ENCODE data around the gene LPAR4. TPM values are rescaled to one million over a fixed set of nuclear protein-coding genes. Genes with fewer than 3 reads are reported as not detected.

The LPAR4 gene
- total RNA-seq, 1 donor from 2014 or later = 1.7 TPM

GRCh38 chrX:78753571-78753970 lies 6.1 kb downstream of the LPAR4 start:
- Mint-ChIP-seq H3K36me3 (ENCODE audit: low read depth) (no peaks in the 10 kb centered on the region), H3K27me3 (ENCODE audit: low read depth) (no peaks in the 10 kb centered on the region), H3K9me3 (ENCODE audit: low read depth) (peaks cover 2% of the 10 kb centered on the region), H3K27ac (ENCODE audit: unreplicated experiment) (peak overlapping the region; percentile 60), H3K4me1 (ENCODE audit: low read depth) (peaks cover 39% of the 10 kb centered on the region), H3K4me3 (ENCODE audit: unreplicated experiment) (no peak overlapping the region)
- no peak for TF ChIP-seq CTCF (IDR thresholded peaks at IDR 0.05)
- no peak for DNase-seq (ENCODE audit: low spot score)

DNA sequence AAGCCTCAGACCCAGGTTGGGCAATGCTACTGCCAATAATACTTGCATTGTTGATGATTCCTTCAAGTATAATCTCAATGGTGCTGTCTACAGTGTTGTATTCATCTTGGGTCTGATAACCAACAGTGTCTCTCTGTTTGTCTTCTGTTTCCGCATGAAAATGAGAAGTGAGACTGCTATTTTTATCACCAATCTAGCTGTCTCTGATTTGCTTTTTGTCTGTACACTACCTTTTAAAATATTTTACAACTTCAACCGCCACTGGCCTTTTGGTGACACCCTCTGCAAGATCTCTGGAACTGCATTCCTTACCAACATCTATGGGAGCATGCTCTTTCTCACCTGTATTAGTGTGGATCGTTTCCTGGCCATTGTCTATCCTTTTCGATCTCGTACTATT lies 7.4 kb downstream of the LPAR4 start:
- no peak for DNase-seq (ENCODE audit: low spot score)
- no peaks in the 10 kb centered on the region for H3K36me3 Mint-ChIP-seq (ENCODE audit: low read depth)
- no peak overlapping the region for H3K27ac Mint-ChIP-seq (ENCODE audit: unreplicated experiment)
- no peaks in the 10 kb centered on the region for H3K27me3 Mint-ChIP-seq (ENCODE audit: low read depth)
- TF ChIP-seq CTCF (IDR thresholded peaks at IDR 0.05) = no peak
- H3K4me3 Mint-ChIP-seq (ENCODE audit: unreplicated experiment) = no peak overlapping the region
- H3K4me1 Mint-ChIP-seq (ENCODE audit: low read depth) = peaks cover 33% of the 10 kb centered on the region
- no peaks in the 10 kb centered on the region for H3K9me3 Mint-ChIP-seq (ENCODE audit: low read depth)

DNA sequence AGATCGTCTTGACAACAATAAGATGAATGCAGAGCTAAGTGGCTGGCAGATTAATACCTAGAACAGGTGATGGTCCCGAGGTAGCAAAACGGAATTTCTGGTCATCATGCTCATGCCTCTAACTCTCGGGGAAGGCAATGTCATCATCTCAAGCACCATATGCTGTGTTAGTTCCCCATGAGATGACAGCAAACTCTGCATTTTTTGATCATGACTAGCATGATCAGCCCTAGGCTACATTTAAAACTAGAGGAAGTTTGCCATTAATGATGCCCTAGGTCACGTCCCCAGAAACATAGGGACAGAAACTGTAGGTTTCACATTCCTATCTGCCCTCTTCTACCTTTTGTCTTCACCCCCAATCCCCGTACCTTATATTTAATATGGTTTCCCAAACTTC lies 11.6 kb downstream of the LPAR4 start:
- DNase-seq (ENCODE audit: low spot score) = no peak
- H3K27ac Mint-ChIP-seq (ENCODE audit: unreplicated experiment) = no peak overlapping the region
- no peak for TF ChIP-seq CTCF (IDR thresholded peaks at IDR 0.05)
- no peaks in the 10 kb centered on the region for H3K36me3 Mint-ChIP-seq (ENCODE audit: low read depth)
- no peaks in the 10 kb centered on the region for H3K27me3 Mint-ChIP-seq (ENCODE audit: low read depth)
- no peaks in the 10 kb centered on the region for H3K9me3 Mint-ChIP-seq (ENCODE audit: low read depth)
- no peak overlapping the region for H3K4me3 Mint-ChIP-seq (ENCODE audit: unreplicated experiment)
- peaks cover 16% of the 10 kb centered on the region for H3K4me1 Mint-ChIP-seq (ENCODE audit: low read depth)

GRCh38 chrX:78769101-78769755 lies 21.7 kb downstream of the LPAR4 start:
- Mint-ChIP-seq H3K36me3 (ENCODE audit: low read depth) (no peaks in the 10 kb centered on the region), H3K9me3 (ENCODE audit: low read depth) (peaks cover 5% of the 10 kb centered on the region)
- no peak for DNase-seq (ENCODE audit: low spot score)

GRCh38 chrX:78769946-78770345 lies 22.4 kb downstream of the LPAR4 start:
- H3K36me3 Mint-ChIP-seq (ENCODE audit: low read depth) = no peaks in the 10 kb centered on the region
- H3K4me3 Mint-ChIP-seq (ENCODE audit: unreplicated experiment) = no peak overlapping the region
- no peak for DNase-seq (ENCODE audit: low spot score)
- peaks cover 10% of the 10 kb centered on the region for H3K9me3 Mint-ChIP-seq (ENCODE audit: low read depth)
- H3K4me1 Mint-ChIP-seq (ENCODE audit: low read depth) = peaks cover 5% of the 10 kb centered on the region
- H3K27me3 Mint-ChIP-seq (ENCODE audit: low read depth) = no peaks in the 10 kb centered on the region
- H3K27ac Mint-ChIP-seq (ENCODE audit: unreplicated experiment) = no peak overlapping the region
- TF ChIP-seq CTCF (IDR thresholded peaks at IDR 0.05) = no peak

More at GRCh38 chrX:78769101-78769755, 21.7 kb downstream of the LPAR4 start:
- TF ChIP-seq CTCF (IDR thresholded peaks at IDR 0.05) = no peak
- Mint-ChIP-seq H3K4me3 (ENCODE audit: unreplicated experiment) (no peak overlapping the region), H3K4me1 (ENCODE audit: low read depth) (peaks cover 5% of the 10 kb centered on the region), H3K27ac (ENCODE audit: unreplicated experiment) (no peak overlapping the region), H3K27me3 (ENCODE audit: low read depth) (no peaks in the 10 kb centered on the region)
